HT1080 (cell line): ENCODE results near the gene INHBE. TPM values are rescaled to one million over a fixed set of nuclear protein-coding genes. Genes with fewer than 3 reads are reported as not detected.
"Not testable (repeated sequence)": the region's sequence is repeated elsewhere in the genome, so short reads cannot be mapped to it uniquely, and the experiment has no call there.

Experiments used
- DNase-seq: peaks from one replicate; pipeline ENCODE4 v3.0.0-alpha.2; 2015; ENCODE audit warnings: low read depth
- small RNA-seq: library from RNA; depleted of rRNA; stranded (forward); fragments of <200 nt; gene quantifications from one replicate; pipeline ENCODE3, GENCODE V24; 2014
- total RNA-seq: library from RNA; depleted of rRNA; stranded (reverse); fragments of >200 nt; shearing (Covaris generic); gene quantifications from 2 replicates; pipeline ENCODE4 v1.2.3, GENCODE V29; 2014; rRNA removed

INHBE gene
- total RNA-seq, 1 experiment from 2014 or later, result 1.4 TPM

GRCh38 chr12:57496822-57497221, 41.7 kb downstream of the INHBE start:
- DNase-seq, result no peak

- DNase-seq, result no peak
Measured at GRCh38 chr12:57497223-57498131, 42.4 kb downstream of the INHBE start.

- no peak for DNase-seq
Measured at GRCh38 chr12:57498132-57498502, 43.0 kb downstream of the INHBE start.

GRCh38 chr12:57498571-57498970, 43.5 kb downstream of the INHBE start:
- no peak for DNase-seq

- no peak for DNase-seq
Measured at GRCh38 chr12:57500213-57500612, 45.1 kb downstream of the INHBE start.

- DNase-seq, result not testable (repeated sequence)
Measured at GRCh38 chr12:57502311-57502969, 47.3 kb downstream of the INHBE start.

GRCh38 chr12:57506541-57506940, 51.4 kb downstream of the INHBE start:
- not testable (repeated sequence) for DNase-seq

Small RNA genes lying within 50 kb of the gene (small RNA-seq; reads per million reads assigned to genes)
- not detected for gene RNU6-879P

Other genes with a start within 250 kb of the INHBE start
- 11.9 and 17.1 TPM in 2 replicates for gene NXPH4, start 238.5 kb upstream of the INHBE start, total RNA-seq
- 263 and 293 TPM in 2 replicates for gene SHMT2, start 225.6 kb upstream of the INHBE start, total RNA-seq
- 0.10 and 0.27 TPM in 2 replicates for gene STAC3, start 204.1 kb upstream of the INHBE start, total RNA-seq
- gene R3HDM2, start 24.3 kb upstream of the INHBE start, total RNA-seq, result 7.4 and 13.0 TPM in 2 replicates
- 0.13 and 0.37 TPM in 2 replicates for gene INHBC, start 20.5 kb upstream of the INHBE start, total RNA-seq
- gene GLI1, start 4.5 kb downstream of the INHBE start, total RNA-seq, result 0.60 and 4.0 TPM in 2 replicates
- gene ARHGAP9, start 24.6 kb downstream of the INHBE start, total RNA-seq, result 2.2 and 3.3 TPM in 2 replicates
- 282 and 304 TPM in 2 replicates for gene MARS1, start 32.8 kb downstream of the INHBE start, total RNA-seq
- gene DDIT3, start 65.2 kb downstream of the INHBE start, total RNA-seq, result 11.8 and 12.7 TPM in 2 replicates
- 4.9 and 9.5 TPM in 2 replicates for gene MBD6, start 67.5 kb downstream of the INHBE start, total RNA-seq
- gene DCTN2, start 91.9 kb downstream of the INHBE start, total RNA-seq, result 79.5 and 87.1 TPM in 2 replicates
- gene KIF5A, start 94.7 kb downstream of the INHBE start, total RNA-seq, result not detected in 2 replicates
- gene PIP4K2C, start 135.9 kb downstream of the INHBE start, total RNA-seq, result 21.3 and 27.5 TPM in 2 replicates
- 11.3 and 16.7 TPM in 2 replicates for gene DTX3, start 149.5 kb downstream of the INHBE start, total RNA-seq
- 5.7 and 6.0 TPM in 2 replicates for gene ARHGEF25, start 156.1 kb downstream of the INHBE start, total RNA-seq
- 23.6 and 34.1 TPM in 2 replicates for gene B4GALNT1, start 177.9 kb downstream of the INHBE start, total RNA-seq
- gene OS9, start 238.8 kb downstream of the INHBE start, total RNA-seq, result 78.0 and 78.9 TPM in 2 replicates